Pancreas (tissue), 10 donors: ENCODE measurements around the gene AP3B1. TPM values are rescaled to one million over a fixed set of nuclear protein-coding genes. Genes with fewer than 3 reads are reported as not detected.

ENCODE experiments used
- ATAC-seq, 4 donors: fragments of 200-7000 bp; cut with Tn5 transposase; one replicate each; pipeline versions ENCODE4 v1.8.0 to v1.9.1; 2020; ENCODE audit warnings: mild to moderate bottlenecking in 4 of 4, moderate library complexity in 4 of 4
- DNase-seq, 6 donors: peaks; one replicate each; pipeline ENCODE4 v3.0.0-alpha.2; 2020
- FAIRE-seq: peaks from 2 replicates; lab custom pipeline; 2012; peaks lifted over from hg19 to GRCh38; lab: Jason Lieb, UNC
- H3K27ac ChIP-seq, 4 donors: fragments of 200-600 bp; sonication (generic); 1 replicate in 3 of 4; 2 replicates in 1 of 4; pipeline versions ENCODE4 v1.5.0 to v1.8.0; 2020
- H3K27me3 ChIP-seq, 4 donors: fragments of 200-600 bp; one replicate each; pipeline ENCODE4 v1.8.0; 2021
- H3K36me3 ChIP-seq, 3 donors: fragments of 200-600 bp; sonication (generic) in 1 of 3; one replicate each; pipeline versions ENCODE4 v1.5.0 to v1.8.0; 2020 to 2021
- H3K4me1 ChIP-seq, 3 donors: fragments of 200-600 bp; one replicate each; pipeline ENCODE4 v1.8.0; 2021
- H3K4me3 ChIP-seq, 4 donors: fragments of 200-600 bp; sonication (generic) in 2 of 4; one replicate each; pipeline versions ENCODE4 v1.5.0 to v1.8.0; 2020 to 2021
- H3K9me3 ChIP-seq, 4 donors: fragments of 200-600 bp; one replicate each; pipeline ENCODE4 v1.8.0; 2021
- CTCF ChIP-seq, 4 donors: fragments of 200-600 bp; sonication (generic) in 3 of 4; IDR thresholded peaks; one replicate each; pipeline versions ENCODE4 v1.5.0 to v1.8.0; 2021; ENCODE audit warnings: antibody characterized with exemption in 4 of 4
- WGBS, 2 donors: extraction: QIAGEN DNeasy Blood & Tissue Kit; methylation state at CpG; one replicate each; pipeline ENCODE4 v1.1.7; 2013; 5-methylcytosine and 5-hydroxymethylcytosine counted together
- intact Hi-C, 3 donors: fragments of 100-400 bp; cut with DNase I; formaldehyde crosslinking; loops; one replicate each; pipeline versions ENCODE4 v1.11.1 to v1.14.2; 2022
- polyA plus RNA-seq, 2 donors: library from polyadenylated mRNA; stranded (reverse); fragments of 200-250 nt; gene quantifications; one replicate each; pipeline ENCODE4 v1.2.3, GENCODE V29; 2013
- total RNA-seq, 6 donors: library from RNA; stranded (reverse); fragmentation: NEBNext Ultra II Directional in 4 of 6; extraction: Animal tissue kit (Norgen Biotek cat#: 25700) in 4 of 6; gene quantifications; one replicate each; pipeline versions ENCODE4 v1.2.1 to v1.2.4, GENCODE V29; 2021 to 2023
- donor health status: healthy with polysubstance abuse.
- donor health status: DM: no; HTN: no; CAD: no; lungs with moderate emphysema.
- donor health status: DM: no; HTN: no; CAD: no.
- donor health status: control.
- donor health status: control.
- donor health status: Bipolar disorder and iron deficiency.
- donor health status: DM: yes; HTN: yes; CAD: no.
- donor health status: DM: no; HTN: no; CAD: no.
- donor health status: DM: no; HTN: no; CAD: no.
- donor health status: DM: yes; HTN: yes; CAD: no.

The AP3B1 gene
- total and polyA plus RNA-seq, 8 donors = 11.9 to 26.0 (median 18.2) TPM

- H3K4me1 ChIP-seq = no peaks in the 10 kb centered on the region
- no peaks in the 10 kb centered on the region for H3K27me3 ChIP-seq
- WGBS, 2 donors = 60 to 62% methylated on average over 3 of the region's 3 CpGs
- DNase-seq (no peak), ATAC-seq (no peak), FAIRE-seq (no peak)
- H3K36me3 ChIP-seq = no peaks in the 10 kb centered on the region
- no peak overlapping the region for H3K27ac ChIP-seq
- no peak overlapping the region for H3K4me3 ChIP-seq
- H3K9me3 ChIP-seq = no peaks in the 10 kb centered on the region
- intact Hi-C loops = no loop called here
- no peak for TF ChIP-seq CTCF (IDR thresholded peaks at IDR 0.05)
Observed at GRCh38 chr5:77994943-77995342, 299.6 kb downstream of the AP3B1 start.

- Histone ChIP-seq H3K36me3 (no peaks in the 10 kb centered on the region), H3K9me3 (no peaks in the 10 kb centered on the region), H3K27ac (no peak overlapping the region), H3K4me3 (no peak overlapping the region), H3K4me1 (no peaks in the 10 kb centered on the region), H3K27me3 (no peaks in the 10 kb centered on the region)
- 93 to 94% methylated on average over 10 of the region's 10 CpGs for WGBS, 2 donors
- TF ChIP-seq CTCF (IDR thresholded peaks at IDR 0.05) = no peak
- intact Hi-C loops = no loop called here
- FAIRE-seq = no peak
- ATAC-seq = no peak
- DNase-seq = no peak
Observed at GRCh38 chr5:77993855-77994318, 300.6 kb downstream of the AP3B1 start.

- no peak for DNase-seq
- H3K27ac ChIP-seq = no peak overlapping the region
- H3K9me3 ChIP-seq = no peaks in the 10 kb centered on the region
- no peak for FAIRE-seq
- TF ChIP-seq CTCF (IDR thresholded peaks at IDR 0.05) = no peak
- no peaks in the 10 kb centered on the region for H3K27me3 ChIP-seq
- no peak overlapping the region for H3K4me3 ChIP-seq
- H3K36me3 ChIP-seq = no peaks in the 10 kb centered on the region
- intact Hi-C loops = no loop called here
- WGBS, 2 donors = 91 to 93% methylated on average over 17 of the region's 17 CpGs
- ATAC-seq = no peak
- H3K4me1 ChIP-seq = no peaks in the 10 kb centered on the region
Observed at GRCh38 chr5:77993141-77993854, 301.2 kb downstream of the AP3B1 start.

GRCh38 chr5:77991084-77991483, 303.4 kb downstream of the AP3B1 start:
- ATAC-seq (no peak), DNase-seq (no peak), FAIRE-seq (no peak)
- no peak for TF ChIP-seq CTCF (IDR thresholded peaks at IDR 0.05)
- no peak overlapping the region for H3K27ac ChIP-seq
- no peaks in the 10 kb centered on the region for H3K27me3 ChIP-seq
- intact Hi-C loops = no loop called here
- H3K4me3 ChIP-seq = no peak overlapping the region
- H3K36me3 ChIP-seq = no peaks in the 10 kb centered on the region
- H3K4me1 ChIP-seq = no peaks in the 10 kb centered on the region
- WGBS, 2 donors = 84 to 89% methylated on average over 5 of the region's 5 CpGs
- H3K9me3 ChIP-seq = no peaks in the 10 kb centered on the region

- no peak for FAIRE-seq
- no peak for DNase-seq
- WGBS, 2 donors = 93 to 94% methylated on average over 3 of the region's 3 CpGs
Observed at GRCh38 chr5:77990020-77990419, 304.5 kb downstream of the AP3B1 start.

More at GRCh38 chr5:77990020-77990419, 304.5 kb downstream of the AP3B1 start:
- Histone ChIP-seq H3K27ac (no peak overlapping the region), H3K36me3 (no peaks in the 10 kb centered on the region), H3K9me3 (no peaks in the 10 kb centered on the region), H3K4me3 (no peak overlapping the region), H3K4me1 (no peaks in the 10 kb centered on the region), H3K27me3 (no peaks in the 10 kb centered on the region)
- intact Hi-C loops = no loop called here
- TF ChIP-seq CTCF (IDR thresholded peaks at IDR 0.05) = no peak
- no peak for ATAC-seq
